Stimulated activated CD8-positive, alpha-beta memory T cell treated with anti-CD3 and anti-CD28 coated beads, Interleukin-12 subunit alpha, Interleukin-12 subunit beta, amount 100 ng/mL, for 24 hours (primary cell): ENCODE results near the gene SERPINC1.
"Not testable (repeated sequence)": the region's sequence is repeated elsewhere in the genome, so short reads cannot be mapped to it uniquely, and the experiment has no call there.

Source experiments
- DNase-seq: peaks from one replicate; pipeline ENCODE4 v3.0.0-alpha.2; 2020; ENCODE audit errors: extremely low read depth

SERPINC1 gene

DNA sequence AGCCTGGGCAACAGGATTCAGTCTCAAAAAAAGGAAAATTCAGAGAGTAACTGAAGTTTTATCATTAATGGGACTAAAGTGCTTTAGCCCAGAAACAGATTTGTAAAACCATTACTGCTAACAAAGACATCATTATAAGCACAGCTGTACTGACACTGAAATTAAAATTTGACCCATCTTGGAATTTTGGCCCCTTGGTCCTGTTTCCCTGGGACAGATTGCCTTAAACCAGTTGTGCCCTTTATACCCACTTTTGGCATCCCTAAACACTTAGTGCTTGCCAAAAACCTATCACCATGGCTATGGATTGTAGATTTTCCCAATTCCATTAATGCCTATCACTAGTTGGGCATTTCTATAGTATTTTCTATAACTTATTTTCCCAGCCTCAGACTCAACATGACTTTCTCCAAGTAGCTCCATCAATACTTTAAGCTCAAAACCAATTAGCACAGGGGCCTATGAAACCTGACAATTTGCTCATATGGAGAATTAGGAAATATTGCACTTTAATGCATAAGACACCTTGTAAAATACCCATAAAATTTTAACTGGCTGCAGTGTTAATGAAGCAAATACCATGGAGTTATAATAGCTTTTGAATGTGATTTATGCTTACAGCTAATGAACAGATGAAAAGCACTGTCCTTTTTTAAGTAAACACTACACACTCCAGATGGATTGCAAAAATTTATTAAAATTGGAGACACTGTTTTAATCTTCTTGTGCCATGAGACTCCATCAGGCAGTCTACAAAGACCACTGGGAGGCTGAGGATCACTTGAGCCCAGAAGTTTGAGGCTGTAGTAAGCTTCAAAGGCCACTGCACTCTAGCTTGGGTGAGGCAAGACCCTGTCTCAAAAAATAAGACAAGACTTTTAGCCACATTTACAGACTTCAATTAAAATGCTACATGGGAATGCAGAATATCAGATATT is 53.6 kb downstream of the SERPINC1 start:
- DNase-seq = no peak

DNA sequence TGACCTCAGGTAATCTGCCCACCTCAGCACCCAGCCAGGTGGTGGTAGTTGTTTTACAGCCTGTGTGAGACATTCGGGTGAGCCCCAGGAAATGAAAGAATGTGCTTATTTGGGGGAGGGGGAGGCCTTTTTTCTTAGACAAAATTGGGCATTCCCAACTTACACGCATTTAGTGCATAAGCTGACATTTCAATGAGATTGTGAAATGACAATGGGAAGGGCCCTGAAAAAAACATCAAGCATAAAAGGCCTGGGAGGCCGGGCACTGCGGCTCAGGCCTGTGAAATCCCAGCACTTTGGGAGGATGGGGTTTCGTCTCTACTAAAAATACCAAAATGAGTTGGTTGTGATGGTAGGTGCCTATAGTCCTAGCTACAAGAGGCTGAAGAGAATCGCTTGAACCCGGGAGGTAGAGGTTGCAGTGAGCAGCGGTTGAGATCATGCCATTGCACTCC is 54.3 kb downstream of the SERPINC1 start:
- DNase-seq = no peak

DNA sequence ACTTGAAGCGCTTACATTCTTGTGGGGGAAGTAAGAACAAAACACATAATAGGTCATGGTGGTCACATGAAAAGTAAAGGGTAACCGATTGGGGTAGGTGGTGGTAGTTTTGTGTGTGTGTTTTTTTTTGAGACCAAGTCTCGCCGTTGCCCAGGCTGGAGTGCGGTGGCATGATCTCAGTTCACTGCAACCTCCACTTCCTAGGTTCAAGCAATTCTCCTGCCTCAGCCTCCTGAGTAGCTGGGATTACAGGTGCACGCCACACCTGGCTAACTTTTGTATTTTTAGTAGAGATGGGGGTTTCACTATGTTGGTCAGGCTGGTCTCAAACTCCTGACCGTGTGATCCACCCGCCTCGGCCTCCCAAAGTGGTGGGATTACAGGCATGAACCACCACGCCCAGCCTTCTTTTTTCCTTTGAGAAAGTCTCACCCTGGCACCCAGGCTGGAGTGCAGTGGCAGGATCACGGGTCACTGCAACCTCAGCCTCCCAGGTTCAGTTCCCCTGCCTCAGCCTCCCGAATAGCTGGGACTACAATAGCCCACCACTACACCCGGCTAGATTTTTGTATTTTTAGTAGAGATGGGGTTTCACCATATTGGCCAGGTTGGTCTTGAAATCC is 54.9 kb downstream of the SERPINC1 start:
- DNase-seq = not testable (repeated sequence)

DNA sequence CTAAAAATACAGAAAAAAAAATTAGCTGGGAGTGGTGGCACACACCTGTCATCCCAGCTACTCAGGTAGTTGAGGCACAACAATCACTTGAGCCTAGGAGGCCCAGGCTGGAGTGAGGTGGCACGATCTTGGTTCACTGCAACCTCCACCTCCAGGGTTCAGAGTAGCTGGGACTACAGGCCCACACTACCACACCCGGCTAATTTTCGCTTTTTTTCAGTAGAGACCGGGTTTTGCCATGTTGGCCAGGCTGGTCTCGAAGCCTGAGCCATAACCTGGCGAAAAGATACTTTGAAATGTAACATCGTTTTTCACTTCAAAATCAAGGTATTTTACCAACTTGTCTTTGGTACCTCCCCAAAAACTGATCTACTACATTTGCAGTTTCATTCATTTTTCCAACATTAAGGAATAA is 55.4 kb downstream of the SERPINC1 start:
- DNase-seq = no peak

DNA sequence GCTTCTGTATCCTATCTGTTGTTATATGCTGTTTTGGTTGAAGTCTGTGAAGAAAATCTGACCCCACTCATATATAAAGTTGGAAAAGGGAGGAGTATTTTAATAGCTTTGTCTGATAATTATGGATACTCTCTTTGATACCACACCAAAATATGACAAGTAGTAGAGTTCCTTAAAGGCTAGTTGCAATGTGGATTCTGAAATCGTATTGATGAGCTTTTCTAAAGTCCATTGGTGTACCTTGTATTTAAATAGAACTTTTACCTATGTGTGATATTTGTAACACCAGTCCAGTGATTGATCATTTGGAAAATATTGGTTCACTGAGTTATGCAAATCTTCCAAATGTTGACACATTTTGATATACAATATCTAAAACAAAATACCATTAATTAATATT is 57.1 kb downstream of the SERPINC1 start:
- no peak for DNase-seq

DNA sequence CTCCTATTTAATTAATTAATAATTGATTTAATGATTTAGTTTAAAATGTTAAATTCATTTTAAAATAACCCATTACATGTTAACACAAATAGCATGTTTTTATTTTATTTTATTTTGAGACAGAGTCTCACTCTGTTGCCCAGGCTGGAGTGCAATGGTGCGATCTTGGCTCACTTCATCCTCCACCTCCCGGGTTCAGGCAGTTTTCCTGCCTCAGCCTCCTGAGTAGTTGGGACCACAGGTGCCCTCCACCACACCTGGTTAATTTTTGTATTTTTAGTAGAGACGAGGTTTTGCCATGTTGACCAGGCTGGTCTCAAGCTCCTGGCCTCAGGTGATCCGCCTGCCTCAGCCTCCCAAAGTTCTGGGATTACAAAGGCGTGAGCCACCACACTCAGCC is 57.6 kb downstream of the SERPINC1 start:
- DNase-seq = not testable (repeated sequence)

DNA sequence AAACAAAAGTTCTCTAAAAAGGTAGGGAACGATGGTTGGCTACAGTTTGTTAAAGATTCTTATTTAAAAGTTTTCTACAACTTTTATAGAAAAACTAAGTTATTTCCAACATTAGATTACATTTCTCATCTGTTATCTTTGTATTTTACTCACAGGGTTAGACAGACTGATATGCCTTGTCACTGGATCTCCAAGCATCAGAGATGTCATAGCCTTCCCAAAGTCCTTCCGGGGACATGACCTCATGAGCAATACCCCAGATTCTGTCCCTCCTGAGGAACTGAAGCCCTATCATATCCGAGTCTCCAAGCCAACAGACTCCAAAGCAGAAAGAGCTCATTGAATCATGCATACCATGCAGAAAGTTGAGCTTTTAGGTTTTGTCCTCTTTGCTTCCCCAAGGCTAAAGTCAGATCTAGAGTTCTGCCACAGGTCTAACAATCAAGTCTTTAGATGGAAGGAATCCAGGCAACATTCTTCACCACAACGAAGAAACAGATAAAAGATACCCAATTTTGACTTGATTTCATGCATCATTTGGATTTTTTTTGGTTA is 59.7 kb downstream of the SERPINC1 start:
- no peak for DNase-seq

DNA sequence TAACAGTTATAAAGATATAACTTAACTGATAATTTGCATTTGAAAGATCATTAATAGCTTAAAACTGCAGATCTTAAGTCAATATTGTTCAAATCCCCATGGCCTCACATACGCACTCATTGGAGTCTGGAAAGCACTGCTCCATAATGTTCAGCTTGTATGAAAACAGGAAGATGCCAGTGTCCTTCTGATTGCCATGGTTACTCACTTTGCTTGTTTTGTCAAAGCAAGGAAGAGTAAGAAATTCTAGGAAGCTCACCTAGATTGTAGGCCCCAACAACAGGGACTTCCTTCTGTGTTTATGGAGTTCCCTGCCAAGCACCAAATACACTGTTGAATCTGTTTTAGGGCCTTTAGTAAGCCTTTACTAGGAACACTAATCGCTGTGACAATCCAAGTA is 60.2 kb downstream of the SERPINC1 start:
- DNase-seq = no peak

DNA sequence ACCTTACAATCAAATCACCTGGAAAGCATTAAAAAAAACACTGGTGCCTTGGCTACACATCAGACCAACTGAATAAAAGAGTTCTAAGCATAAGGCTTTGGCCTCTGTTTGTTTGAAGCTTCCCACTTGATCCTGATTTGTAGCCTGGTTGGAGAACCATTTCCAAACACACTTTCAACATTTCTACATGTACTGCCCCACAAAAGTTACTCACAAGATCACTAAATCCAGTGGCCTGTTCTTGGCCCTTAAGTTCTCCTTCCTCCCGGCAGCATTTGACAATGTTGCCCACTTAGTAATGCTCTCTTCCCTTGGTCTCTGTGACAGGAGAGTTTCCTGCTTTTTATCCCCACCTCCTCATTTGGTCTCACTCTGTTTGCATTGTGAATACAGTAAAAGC is 61.1 kb downstream of the SERPINC1 start:
- DNase-seq = no peak
